Measurements from ENCODE around the gene GPRC5C. TPM values are rescaled to one million over a fixed set of nuclear protein-coding genes. Genes with fewer than 3 reads are reported as not detected.

GPRC5C gene
- total RNA-seq, 1 donor from 2014 or later: 13.5 TPM

- no peak overlapping the region for H3K27ac ChIP-seq
- no peak overlapping the region for H3K27ac Mint-ChIP-seq
- H4K20me1 ChIP-seq (ENCODE audit: low read depth): no peaks in the 10 kb centered on the region
- peaks cover 17% of the 10 kb centered on the region for H3K4me1 Mint-ChIP-seq
- H2AFZ ChIP-seq (replicated peaks): no peak overlapping the region
- H3K4me2 ChIP-seq: no peak overlapping the region
- no peak overlapping the region for H3K4me3 Mint-ChIP-seq
- no peaks in the 10 kb centered on the region for H3K9me3 ChIP-seq (ENCODE audit: low read depth)
- no peaks in the 10 kb centered on the region for H3K79me2 ChIP-seq (ENCODE audit: low read depth)
- no peaks in the 10 kb centered on the region for H3K36me3 Mint-ChIP-seq
- peaks cover 10% of the 10 kb centered on the region for H3F3A ChIP-seq (ENCODE audit: low read depth)
- TF ChIP-seq EZH2 (IDR thresholded peaks at IDR 0.05) (no peak), EZH2phosphoT487 (IDR thresholded peaks at IDR 0.05) (no peak)
- H3K27me3 ChIP-seq: peaks cover 11% of the 10 kb centered on the region
- H3K9ac ChIP-seq: no peak overlapping the region
- H3K36me3 ChIP-seq: no peaks in the 10 kb centered on the region
- no peak for DNase-seq (ENCODE audit: low spot score)
- H3K4me1 ChIP-seq: peaks cover 3% of the 10 kb centered on the region
- peaks cover 11% of the 10 kb centered on the region for H3K27me3 Mint-ChIP-seq (ENCODE audit: insufficient read depth, low read depth)
- no peak overlapping the region for H3K4me3 ChIP-seq
- no peaks in the 10 kb centered on the region for H3K9me3 Mint-ChIP-seq
Observed at GRCh38 chr17:74460996-74461395, 29.1 kb downstream of the GPRC5C start.

DNA sequence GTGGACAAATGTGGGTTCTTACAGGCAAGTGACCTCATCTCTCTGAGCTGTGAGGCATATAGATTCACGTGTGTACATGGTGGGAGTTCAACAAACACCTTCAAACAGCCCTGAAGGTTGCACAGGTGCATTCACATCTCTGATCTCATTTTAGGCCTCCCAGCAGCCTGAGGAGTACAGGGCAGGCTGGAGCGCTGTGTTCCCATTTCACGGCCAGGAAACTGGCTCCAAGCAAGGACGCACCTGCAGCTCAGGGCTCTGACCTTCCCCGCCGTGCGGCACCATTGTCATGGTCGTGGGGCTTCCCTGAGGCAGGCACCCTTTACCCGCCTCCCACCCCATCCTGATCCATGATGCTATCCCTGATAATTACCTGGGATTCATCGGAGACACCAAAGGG lies 29.7 kb downstream of the GPRC5C start:
- Histone ChIP-seq H3K36me3 (no peaks in the 10 kb centered on the region), H3K79me2 (ENCODE audit: low read depth) (no peaks in the 10 kb centered on the region), H4K20me1 (ENCODE audit: low read depth) (no peaks in the 10 kb centered on the region), H3K4me1 (peaks cover 3% of the 10 kb centered on the region), H3K9ac (no peak overlapping the region), H3K4me3 (no peak overlapping the region), H3K4me2 (no peak overlapping the region), H3K27ac (no peak overlapping the region), H3F3A (ENCODE audit: low read depth) (peaks cover 7% of the 10 kb centered on the region), H3K9me3 (ENCODE audit: low read depth) (no peaks in the 10 kb centered on the region), H2AFZ (replicated peaks) (no peak overlapping the region), H3K27me3 (peaks cover 11% of the 10 kb centered on the region)
- peaks cover 14% of the 10 kb centered on the region for H3K4me1 Mint-ChIP-seq
- H3K27ac Mint-ChIP-seq: no peak overlapping the region
- H3K27me3 Mint-ChIP-seq (ENCODE audit: insufficient read depth, low read depth): peaks cover 13% of the 10 kb centered on the region
- H3K9me3 Mint-ChIP-seq: no peaks in the 10 kb centered on the region
- H3K4me3 Mint-ChIP-seq: no peak overlapping the region
- no peak for TF ChIP-seq EZH2 (IDR thresholded peaks at IDR 0.05)
- no peak for TF ChIP-seq CTCF (IDR thresholded peaks at IDR 0.05)
- no peak for TF ChIP-seq EZH2phosphoT487 (IDR thresholded peaks at IDR 0.05)
- no peak for DNase-seq (ENCODE audit: low spot score)
- no peaks in the 10 kb centered on the region for H3K36me3 Mint-ChIP-seq

DNA sequence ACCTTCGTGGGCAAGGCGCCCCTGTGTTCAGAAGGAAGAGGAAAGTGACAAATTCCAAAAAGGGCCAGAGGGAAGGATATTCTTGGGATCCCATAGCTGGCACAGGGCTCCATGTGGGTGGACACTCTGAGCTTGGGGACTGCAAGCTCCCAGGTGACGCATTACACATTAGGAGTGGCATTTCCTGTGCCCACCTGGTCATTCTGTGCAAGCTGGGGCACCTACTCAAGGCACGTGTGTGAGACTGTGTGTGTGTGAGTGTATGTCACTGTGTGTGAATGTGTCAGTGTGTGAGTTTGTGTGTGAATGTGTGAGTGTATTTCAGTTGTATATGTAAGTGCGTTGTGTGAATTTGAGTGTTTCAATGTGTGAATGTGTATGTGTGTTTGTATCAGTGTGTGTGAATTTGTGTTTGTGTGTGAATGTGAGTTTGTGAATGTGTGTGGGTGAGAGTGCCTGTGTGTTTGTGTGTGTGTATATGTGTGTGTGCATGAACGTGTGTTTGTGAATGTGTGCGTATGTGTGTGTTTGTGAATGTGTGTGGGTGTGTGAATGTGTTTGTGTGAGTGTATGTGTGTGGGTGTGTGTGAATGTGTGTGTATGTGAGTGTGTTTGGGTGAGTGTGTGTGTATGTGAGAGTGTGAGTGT lies 33.0 kb downstream of the GPRC5C start:
- Mint-ChIP-seq H3K4me3 (no peak overlapping the region), H3K36me3 (no peaks in the 10 kb centered on the region), H3K27me3 (ENCODE audit: insufficient read depth, low read depth) (peaks cover 13% of the 10 kb centered on the region), H3K4me1 (peaks cover 6% of the 10 kb centered on the region), H3K27ac (no peak overlapping the region), H3K9me3 (no peaks in the 10 kb centered on the region)
- no peaks in the 10 kb centered on the region for H4K20me1 ChIP-seq (ENCODE audit: low read depth)
- peaks cover 6% of the 10 kb centered on the region for H3K27me3 ChIP-seq
- H3K79me2 ChIP-seq (ENCODE audit: low read depth): no peaks in the 10 kb centered on the region
- DNase-seq (ENCODE audit: low spot score): no peak
- peaks cover 7% of the 10 kb centered on the region for H3K4me1 ChIP-seq
- H3K9me3 ChIP-seq (ENCODE audit: low read depth): no peaks in the 10 kb centered on the region
- H3K4me3 ChIP-seq: no peak overlapping the region
- no peak overlapping the region for H3K4me2 ChIP-seq
- TF ChIP-seq EZH2 (IDR thresholded peaks at IDR 0.05): no peak
- TF ChIP-seq EZH2phosphoT487 (IDR thresholded peaks at IDR 0.05): no peak
- no peak for TF ChIP-seq CTCF (IDR thresholded peaks at IDR 0.05)
- H2AFZ ChIP-seq (replicated peaks): no peak overlapping the region
- H3K27ac ChIP-seq: no peak overlapping the region
- H3K9ac ChIP-seq: no peak overlapping the region
- no peaks in the 10 kb centered on the region for H3K36me3 ChIP-seq
- peaks cover 7% of the 10 kb centered on the region for H3F3A ChIP-seq (ENCODE audit: low read depth)

- Mint-ChIP-seq H3K27ac (no peak overlapping the region), H3K4me1 (peaks cover 6% of the 10 kb centered on the region), H3K36me3 (no peaks in the 10 kb centered on the region), H3K9me3 (no peaks in the 10 kb centered on the region), H3K4me3 (no peak overlapping the region), H3K27me3 (ENCODE audit: insufficient read depth, low read depth) (peaks cover 12% of the 10 kb centered on the region)
- no peaks in the 10 kb centered on the region for H3K9me3 ChIP-seq (ENCODE audit: low read depth)
- H3K27me3 ChIP-seq: peaks cover 6% of the 10 kb centered on the region
- no peak overlapping the region for H3K4me2 ChIP-seq
- H3F3A ChIP-seq (ENCODE audit: low read depth): peaks cover 7% of the 10 kb centered on the region
- no peak overlapping the region for H3K27ac ChIP-seq
- H3K4me3 ChIP-seq: no peak overlapping the region
- H3K9ac ChIP-seq: no peak overlapping the region
- no peak for DNase-seq (ENCODE audit: low spot score)
- H3K79me2 ChIP-seq (ENCODE audit: low read depth): no peaks in the 10 kb centered on the region
- peaks cover 7% of the 10 kb centered on the region for H3K4me1 ChIP-seq
- no peaks in the 10 kb centered on the region for H3K36me3 ChIP-seq
- H4K20me1 ChIP-seq (ENCODE audit: low read depth): no peaks in the 10 kb centered on the region
- H2AFZ ChIP-seq (replicated peaks): no peak overlapping the region
- TF ChIP-seq CTCF (IDR thresholded peaks at IDR 0.05): no peak
- no peak for TF ChIP-seq EZH2phosphoT487 (IDR thresholded peaks at IDR 0.05)
- TF ChIP-seq EZH2 (IDR thresholded peaks at IDR 0.05): no peak
Observed at GRCh38 chr17:74465378-74466110, 33.7 kb downstream of the GPRC5C start.
